ENCODE data around the gene MNDA.

The MNDA gene

GRCh38 chr1:158810311-158810710 is 20.8 kb upstream of the MNDA start:
- no peaks in the 10 kb centered on the region for H3K27me3 ChIP-seq (ENCODE audit: insufficient read depth, low read length)
- 94% methylated on average over 4 of the region's 4 CpGs for WGBS
- no peaks in the 10 kb centered on the region for H3K4me1 ChIP-seq (ENCODE audit: insufficient read depth, low read length)
- H3K36me3 ChIP-seq (ENCODE audit: insufficient read depth, low read length), result no peaks in the 10 kb centered on the region
- H3K9ac ChIP-seq (ENCODE audit: low read depth, low read length), result no peak overlapping the region
- H3K4me3 ChIP-seq (ENCODE audit: low read length), result no peak overlapping the region
- H3K27ac ChIP-seq (ENCODE audit: low read depth, low read length), result no peak overlapping the region
- no peaks in the 10 kb centered on the region for H3K9me3 ChIP-seq (ENCODE audit: insufficient read depth, low read depth, low read length)

GRCh38 chr1:158812336-158812735 is 18.8 kb upstream of the MNDA start:
- WGBS, result 100% methylated on average over 2 of the region's 2 CpGs

GRCh38 chr1:158813164-158813563 is 18.0 kb upstream of the MNDA start:
- WGBS, result 83% methylated on average over 2 of the region's 3 CpGs
- no peak overlapping the region for H3K4me3 ChIP-seq (ENCODE audit: low read length)
- no peak overlapping the region for H3K9ac ChIP-seq (ENCODE audit: low read depth, low read length)
- no peaks in the 10 kb centered on the region for H3K27me3 ChIP-seq (ENCODE audit: insufficient read depth, low read length)
- no peaks in the 10 kb centered on the region for H3K4me1 ChIP-seq (ENCODE audit: insufficient read depth, low read length)
- no peaks in the 10 kb centered on the region for H3K36me3 ChIP-seq (ENCODE audit: insufficient read depth, low read length)
- no peaks in the 10 kb centered on the region for H3K9me3 ChIP-seq (ENCODE audit: insufficient read depth, low read depth, low read length)
- H3K27ac ChIP-seq (ENCODE audit: low read depth, low read length), result no peak overlapping the region

More at GRCh38 chr1:158812336-158812735, 18.8 kb upstream of the MNDA start:
- Histone ChIP-seq H3K4me3 (ENCODE audit: low read length) (no peak overlapping the region), H3K9ac (ENCODE audit: low read depth, low read length) (no peak overlapping the region), H3K36me3 (ENCODE audit: insufficient read depth, low read length) (no peaks in the 10 kb centered on the region), H3K4me1 (ENCODE audit: insufficient read depth, low read length) (no peaks in the 10 kb centered on the region), H3K27ac (ENCODE audit: low read depth, low read length) (no peak overlapping the region), H3K9me3 (ENCODE audit: insufficient read depth, low read depth, low read length) (no peaks in the 10 kb centered on the region), H3K27me3 (ENCODE audit: insufficient read depth, low read length) (no peaks in the 10 kb centered on the region)

GRCh38 chr1:158814970-158815369 is 16.2 kb upstream of the MNDA start:
- Histone ChIP-seq H3K36me3 (ENCODE audit: insufficient read depth, low read length) (no peaks in the 10 kb centered on the region), H3K4me1 (ENCODE audit: insufficient read depth, low read length) (no peaks in the 10 kb centered on the region), H3K27ac (ENCODE audit: low read depth, low read length) (no peak overlapping the region), H3K9me3 (ENCODE audit: insufficient read depth, low read depth, low read length) (no peaks in the 10 kb centered on the region), H3K27me3 (ENCODE audit: insufficient read depth, low read length) (no peaks in the 10 kb centered on the region), H3K4me3 (ENCODE audit: low read length) (no peak overlapping the region), H3K9ac (ENCODE audit: low read depth, low read length) (no peak overlapping the region)
- no CpG with 5 or more reads among the region's 1 CpG for WGBS

GRCh38 chr1:158818560-158818959 is 12.6 kb upstream of the MNDA start:
- WGBS, result 91% methylated on average over 1 of the region's 1 CpG
- Histone ChIP-seq H3K4me1 (ENCODE audit: insufficient read depth, low read length) (no peaks in the 10 kb centered on the region), H3K9ac (ENCODE audit: low read depth, low read length) (no peak overlapping the region), H3K27ac (ENCODE audit: low read depth, low read length) (no peak overlapping the region), H3K36me3 (ENCODE audit: insufficient read depth, low read length) (no peaks in the 10 kb centered on the region), H3K9me3 (ENCODE audit: insufficient read depth, low read depth, low read length) (no peaks in the 10 kb centered on the region), H3K27me3 (ENCODE audit: insufficient read depth, low read length) (no peaks in the 10 kb centered on the region), H3K4me3 (ENCODE audit: low read length) (no peak overlapping the region)

GRCh38 chr1:158818975-158819431 is 12.1 kb upstream of the MNDA start:
- Histone ChIP-seq H3K27ac (ENCODE audit: low read depth, low read length) (no peak overlapping the region), H3K27me3 (ENCODE audit: insufficient read depth, low read length) (no peaks in the 10 kb centered on the region), H3K9ac (ENCODE audit: low read depth, low read length) (no peak overlapping the region), H3K9me3 (ENCODE audit: insufficient read depth, low read depth, low read length) (no peaks in the 10 kb centered on the region), H3K4me3 (ENCODE audit: low read length) (no peak overlapping the region), H3K4me1 (ENCODE audit: insufficient read depth, low read length) (no peaks in the 10 kb centered on the region), H3K36me3 (ENCODE audit: insufficient read depth, low read length) (no peaks in the 10 kb centered on the region)
- no CpG with 5 or more reads among the region's 1 CpG for WGBS

GRCh38 chr1:158819461-158820443 is 11.4 kb upstream of the MNDA start:
- H3K9ac ChIP-seq (ENCODE audit: low read depth, low read length), result no peak overlapping the region
- WGBS, result 85% methylated on average over 4 of the region's 7 CpGs
- H3K9me3 ChIP-seq (ENCODE audit: insufficient read depth, low read depth, low read length), result no peaks in the 10 kb centered on the region
- no peaks in the 10 kb centered on the region for H3K4me1 ChIP-seq (ENCODE audit: insufficient read depth, low read length)
- no peaks in the 10 kb centered on the region for H3K27me3 ChIP-seq (ENCODE audit: insufficient read depth, low read length)
- H3K36me3 ChIP-seq (ENCODE audit: insufficient read depth, low read length), result no peaks in the 10 kb centered on the region
- H3K4me3 ChIP-seq (ENCODE audit: low read length), result no peak overlapping the region
- no peak overlapping the region for H3K27ac ChIP-seq (ENCODE audit: low read depth, low read length)

- H3K9me3 ChIP-seq (ENCODE audit: insufficient read depth, low read depth, low read length), result no peaks in the 10 kb centered on the region
- H3K27ac ChIP-seq (ENCODE audit: low read depth, low read length), result no peak overlapping the region
- H3K36me3 ChIP-seq (ENCODE audit: insufficient read depth, low read length), result no peaks in the 10 kb centered on the region
- no peaks in the 10 kb centered on the region for H3K27me3 ChIP-seq (ENCODE audit: insufficient read depth, low read length)
- no CpG with 5 or more reads among the region's 1 CpG for WGBS
- H3K4me3 ChIP-seq (ENCODE audit: low read length), result no peak overlapping the region
- H3K4me1 ChIP-seq (ENCODE audit: insufficient read depth, low read length), result no peaks in the 10 kb centered on the region
- H3K9ac ChIP-seq (ENCODE audit: low read depth, low read length), result no peak overlapping the region
Measured at GRCh38 chr1:158821723-158822122, 9.4 kb upstream of the MNDA start.

- H3K27ac ChIP-seq (ENCODE audit: low read depth, low read length), result no peak overlapping the region
- peaks cover 10% of the 10 kb centered on the region for H3K9me3 ChIP-seq (ENCODE audit: insufficient read depth, low read depth, low read length)
- 94% methylated on average over 2 of the region's 2 CpGs for WGBS
- no peaks in the 10 kb centered on the region for H3K4me1 ChIP-seq (ENCODE audit: insufficient read depth, low read length)
- H3K9ac ChIP-seq (ENCODE audit: low read depth, low read length), result no peak overlapping the region
- H3K27me3 ChIP-seq (ENCODE audit: insufficient read depth, low read length), result no peaks in the 10 kb centered on the region
- no peaks in the 10 kb centered on the region for H3K36me3 ChIP-seq (ENCODE audit: insufficient read depth, low read length)
- H3K4me3 ChIP-seq (ENCODE audit: low read length), result no peak overlapping the region
Measured at GRCh38 chr1:158830074-158830677, 975 bp upstream of the MNDA start.

GRCh38 chr1:158833264-158833663 is 2.1 kb downstream of the MNDA start:
- WGBS, result 91% methylated on average over 2 of the region's 3 CpGs
- Histone ChIP-seq H3K4me3 (ENCODE audit: low read length) (no peak overlapping the region), H3K27me3 (ENCODE audit: insufficient read depth, low read length) (no peaks in the 10 kb centered on the region), H3K36me3 (ENCODE audit: insufficient read depth, low read length) (no peaks in the 10 kb centered on the region), H3K9me3 (ENCODE audit: insufficient read depth, low read depth, low read length) (peaks cover 7% of the 10 kb centered on the region), H3K9ac (ENCODE audit: low read depth, low read length) (no peak overlapping the region), H3K27ac (ENCODE audit: low read depth, low read length) (no peak overlapping the region), H3K4me1 (ENCODE audit: insufficient read depth, low read length) (no peaks in the 10 kb centered on the region)

- over 99% methylated on average over 3 of the region's 4 CpGs for WGBS
- Histone ChIP-seq H3K9me3 (ENCODE audit: insufficient read depth, low read depth, low read length) (no peaks in the 10 kb centered on the region), H3K27me3 (ENCODE audit: insufficient read depth, low read length) (no peaks in the 10 kb centered on the region), H3K4me1 (ENCODE audit: insufficient read depth, low read length) (no peaks in the 10 kb centered on the region), H3K9ac (ENCODE audit: low read depth, low read length) (no peak overlapping the region), H3K36me3 (ENCODE audit: insufficient read depth, low read length) (no peaks in the 10 kb centered on the region), H3K4me3 (ENCODE audit: low read length) (no peak overlapping the region), H3K27ac (ENCODE audit: low read depth, low read length) (no peak overlapping the region)
Measured at GRCh38 chr1:158836038-158836437, 4.9 kb downstream of the MNDA start.
